H1 (cell line): ENCODE data around the gene GLRX5.

ENCODE experiments used
- CEBPB ChIP-seq: IDR thresholded peaks from 2 replicates; pipeline ENCODE4 v1.6.1; 2012; ENCODE audit warnings: low read depth, low read length
- CHD7 ChIP-seq: fragments of 300-600 bp; sonication (generic); IDR thresholded peaks from 2 replicates; pipeline ENCODE4 v1.7.1; 2012; ENCODE audit warnings: low read length, moderate library complexity, mild to moderate bottlenecking, inconsistent platforms; ENCODE audit not compliant: insufficient replicate concordance
- CTCF ChIP-seq, 3 experiments: IDR thresholded peaks; 1 replicate in 2 of 3; 2 replicates in 1 of 3; pipeline versions ENCODE4 v1.5.1 to v1.6.1; 2011; ENCODE audit warnings: low read length in 3 of 3, mild to moderate bottlenecking in 3 of 3, inconsistent platforms in 2 of 3, low read depth in 1 of 3, moderate library complexity in 1 of 3; ENCODE audit not compliant: insufficient read depth in 1 of 3; ENCODE audit errors: control extremely low read depth in 1 of 3
- EGR1 ChIP-seq: IDR thresholded peaks from 2 replicates; pipeline ENCODE4 v1.6.1; 2011; ENCODE audit warnings: low read depth, low read length, borderline replicate concordance
- EP300 ChIP-seq, 2 experiments: IDR thresholded peaks; 1 replicate in 1 of 2; 2 replicates in 1 of 2; pipeline ENCODE4 v1.6.1; 2011 to 2012; ENCODE audit warnings: low read depth in 2 of 2, low read length in 2 of 2, mild to moderate bottlenecking in 2 of 2, borderline replicate concordance in 1 of 2, inconsistent platforms in 1 of 2, moderate library complexity in 1 of 2
- EZH2 ChIP-seq: fragments of 200-600 bp; sonication (generic); IDR thresholded peaks from 2 replicates; pipeline ENCODE4 v1.7.1; 2012; ENCODE audit warnings: low read depth, mild to moderate bottlenecking, moderate library complexity, low read length, inconsistent platforms; ENCODE audit not compliant: severe bottlenecking
- GABPA ChIP-seq: IDR thresholded peaks from 2 replicates; pipeline ENCODE4 v1.6.1; 2011; ENCODE audit warnings: mild to moderate bottlenecking, low read length, moderate library complexity, borderline replicate concordance; ENCODE audit not compliant: insufficient read depth
- POLR2A ChIP-seq, 2 experiments: IDR thresholded peaks; 1 replicate in 1 of 2; 2 replicates in 1 of 2; pipeline ENCODE4 v1.6.1; 2011; ENCODE audit warnings: low read depth in 2 of 2, low read length in 2 of 2, mild to moderate bottlenecking in 2 of 2; ENCODE audit errors: control extremely low read depth in 1 of 2
- POLR2AphosphoS5 ChIP-seq: IDR thresholded peaks from 2 replicates; pipeline ENCODE4 v1.6.1; 2011; ENCODE audit warnings: low read depth, low read length
- RAD21 ChIP-seq, 2 experiments: IDR thresholded peaks in 1 of 2; conservative IDR thresholded peaks in 1 of 2; 2 replicates each; pipeline ENCODE4 v1.6.1; 2011; ENCODE audit warnings: low read depth in 2 of 2, low read length in 2 of 2, improper control_type of control experiment in 1 of 2, inconsistent platforms in 1 of 2, mild to moderate bottlenecking in 1 of 2, moderate library complexity in 1 of 2
- SAP30 ChIP-seq: fragments of 300-600 bp; sonication (generic); IDR thresholded peaks from 2 replicates; pipeline ENCODE4 v1.7.1; 2012; ENCODE audit warnings: low read length, moderate library complexity, mild to moderate bottlenecking, inconsistent platforms; ENCODE audit not compliant: insufficient read depth, insufficient replicate concordance
- SP1 ChIP-seq: IDR thresholded peaks from 2 replicates; pipeline ENCODE4 v1.6.1; 2011; ENCODE audit warnings: low read depth, low read length
- TAF1 ChIP-seq: IDR thresholded peaks from 2 replicates; pipeline ENCODE4 v1.6.1; 2011; ENCODE audit warnings: mild to moderate bottlenecking, low read depth, low read length
- TAF7 ChIP-seq: optimal IDR thresholded peaks from 2 replicates; pipeline ENCODE3; 2011; ENCODE audit warnings: low read depth, mild to moderate bottlenecking, inconsistent platforms, low read length, moderate library complexity, borderline replicate concordance

DNA sequence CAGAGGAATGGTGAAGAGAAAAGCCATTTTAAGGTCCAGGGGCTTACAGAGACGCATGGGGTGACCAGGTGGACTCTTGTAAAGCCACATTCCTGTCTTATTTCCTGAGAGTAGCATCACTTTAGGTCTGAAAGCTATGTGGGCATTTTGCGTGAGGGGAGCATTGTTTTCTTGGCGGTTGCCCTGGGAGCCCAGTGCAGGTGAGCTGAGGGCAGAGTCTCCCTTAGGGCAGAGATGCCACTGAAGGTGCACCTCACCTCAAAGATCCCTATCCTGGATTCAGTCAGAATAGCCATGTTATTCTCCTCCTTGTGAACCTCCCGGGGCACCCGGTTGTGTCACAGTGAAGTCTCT, 12.4 kb downstream of the GLRX5 start:
- TF ChIP-seq CHD7, result no peak
- no peak for TF ChIP-seq CTCF (IDR thresholded peaks at IDR 0.05; ENCODE audit: control extremely low read depth in 1 of 3, insufficient read depth in 1 of 3, low read depth in 1 of 3, low read length in 3 of 3)
- no peak for TF ChIP-seq RAD21 (IDR thresholded peaks at IDR 0.05 in 1 of 2, conservative IDR thresholded peaks at IDR 0.05 in 1 of 2; ENCODE audit: low read depth in 2 of 2, low read length in 2 of 2)
- TF ChIP-seq GABPA, result no peak
- no peak for TF ChIP-seq EZH2
- no peak for TF ChIP-seq POLR2AphosphoS5
- no peak for TF ChIP-seq TAF7
- TF ChIP-seq SP1, result no peak
- TF ChIP-seq TAF1, result no peak
- no peak for TF ChIP-seq EGR1
- no peak for TF ChIP-seq POLR2A (IDR thresholded peaks at IDR 0.05; ENCODE audit: control extremely low read depth in 1 of 2, low read depth in 2 of 2, low read length in 2 of 2)
- no peak for TF ChIP-seq EP300 (IDR thresholded peaks at IDR 0.05; ENCODE audit: borderline replicate concordance in 1 of 2, low read depth in 2 of 2, low read length in 2 of 2)
- no peak for TF ChIP-seq CEBPB
- TF ChIP-seq SAP30, result no peak
